ENCODE results near the gene HENMT1.
"Not testable (repeated sequence)": the region's sequence is repeated elsewhere in the genome, so short reads cannot be mapped to it uniquely, and the experiment has no call there.

HENMT1 gene

DNA sequence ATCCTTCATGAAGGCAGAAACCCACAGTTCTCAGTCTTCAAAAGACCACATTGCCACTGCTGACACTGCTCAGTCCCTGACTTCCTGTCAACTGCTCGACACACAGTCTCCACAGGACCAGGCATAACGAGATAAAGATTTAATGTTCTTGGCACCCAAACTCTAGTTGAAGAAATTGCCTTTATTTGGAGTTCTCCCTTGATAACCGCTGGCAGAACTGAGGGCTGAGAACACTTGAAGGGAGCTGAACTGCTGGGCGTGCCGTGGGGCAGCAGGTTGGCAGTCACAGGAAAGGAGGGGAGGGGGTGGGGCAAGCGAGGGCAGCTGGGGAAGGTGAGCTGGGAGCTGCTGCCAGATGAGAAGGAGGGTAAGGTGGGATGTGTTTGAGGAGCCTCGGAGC, 15.9 kb downstream of the HENMT1 start:
- H2BK15ac ChIP-seq (ENCODE audit: low read depth, poor library complexity, severe bottlenecking), result no peak overlapping the region
- no peaks in the 10 kb centered on the region for H3K36me3 ChIP-seq (ENCODE audit: control insufficient read depth in 1 of 2, insufficient read depth in 2 of 2, low read depth in 1 of 2, low read length in 2 of 2)
- H2AFZ ChIP-seq (ENCODE audit: low read depth, low read length), result no peak overlapping the region
- no peak overlapping the region for H3K4me3 ChIP-seq (ENCODE audit: insufficient read depth in 1 of 2, low read depth in 1 of 2, low read length in 2 of 2)
- no peaks in the 10 kb centered on the region for H3K79me1 ChIP-seq (replicated peaks; ENCODE audit: low read length, poor library complexity, severe bottlenecking)
- H2BK5ac ChIP-seq (ENCODE audit: low read depth, low read length, poor library complexity, severe bottlenecking), result no peak overlapping the region
- H4K91ac ChIP-seq (ENCODE audit: low read length), result no peak overlapping the region
- H2BK120ac ChIP-seq (ENCODE audit: low read depth, low read length), result no peak overlapping the region
- no peak overlapping the region for H3K14ac ChIP-seq (ENCODE audit: low read length in 2 of 2)
- peak overlapping the region; percentile 22 to 61 for H2BK12ac ChIP-seq (ENCODE audit: low read length in 2 of 2)
- H3K23ac ChIP-seq (ENCODE audit: low read length in 2 of 2), result no peak overlapping the region
- no peak overlapping the region for H3K9ac ChIP-seq (ENCODE audit: low read length)
- H3K4me1 ChIP-seq (ENCODE audit: control insufficient read depth, insufficient read depth, low read depth, low read length), result peaks cover 6% of the 10 kb centered on the region
- WGBS, result 81% methylated on average over 7 of the region's 7 CpGs
- no peak overlapping the region for H3K4me2 ChIP-seq (ENCODE audit: low read length, poor library complexity, severe bottlenecking)
- DNase-seq, result no peak
- H2AK5ac ChIP-seq (ENCODE audit: low read length, severe bottlenecking), result no peak overlapping the region
- H3K18ac ChIP-seq (ENCODE audit: low read depth in 1 of 2, low read length in 2 of 2), result peak overlapping the region in 1 of 2 experiments; percentile 50
- no peak overlapping the region for H4K8ac ChIP-seq (ENCODE audit: low read length)
- no peaks in the 10 kb centered on the region for H3K27me3 ChIP-seq (ENCODE audit: control insufficient read depth in 1 of 2, insufficient read depth in 1 of 2, low read length in 2 of 2)
- no peaks in the 10 kb centered on the region for H3K9me3 ChIP-seq (ENCODE audit: control insufficient read depth, low read length)
- H3K27ac ChIP-seq (ENCODE audit: low read length, poor library complexity, severe bottlenecking), result no peak overlapping the region
- H3K4ac ChIP-seq (ENCODE audit: low read depth in 1 of 2, low read length in 2 of 2), result no peak overlapping the region

DNA sequence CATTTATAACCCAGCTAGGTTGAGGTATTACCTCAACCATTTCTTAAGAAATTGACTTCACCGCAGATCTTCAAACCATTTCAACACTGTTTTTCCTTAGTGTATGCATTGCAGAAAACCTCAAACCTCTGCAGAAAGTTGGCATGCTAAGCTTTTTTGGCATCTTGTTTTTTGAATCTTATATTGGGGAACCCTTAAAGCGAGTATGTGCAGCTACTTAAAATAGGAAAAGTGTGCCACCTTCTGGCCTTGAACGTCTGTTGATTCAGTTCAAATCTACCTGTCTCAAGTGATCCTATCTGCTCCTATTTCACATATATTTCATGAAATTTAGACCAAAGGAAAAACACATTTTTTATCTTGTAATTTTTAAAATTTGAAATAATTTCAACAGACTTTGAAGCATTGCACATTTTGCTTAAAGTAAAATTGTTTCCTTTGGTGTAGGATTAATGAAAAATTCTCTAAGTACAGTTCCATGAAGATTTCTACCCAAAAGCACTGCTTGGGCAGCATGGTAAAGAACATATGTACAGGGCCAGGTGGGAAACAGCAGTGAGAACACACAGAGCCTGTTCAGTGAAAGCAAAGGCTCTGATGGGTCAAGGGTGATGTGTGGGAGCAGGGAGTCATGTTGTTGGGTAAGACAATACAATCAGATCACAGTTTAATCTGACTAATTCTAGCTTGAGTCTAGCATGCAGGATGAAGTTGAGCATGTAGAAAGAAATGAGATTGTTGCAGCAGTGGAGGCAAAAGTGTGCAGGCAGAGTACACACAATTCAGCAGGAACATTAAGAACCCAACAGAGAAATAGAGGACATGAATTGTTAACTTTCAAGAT, 17.2 kb downstream of the HENMT1 start:
- H3K14ac ChIP-seq (ENCODE audit: low read length in 2 of 2), result no peak overlapping the region
- H3K4ac ChIP-seq (ENCODE audit: low read depth in 1 of 2, low read length in 2 of 2), result no peak overlapping the region
- no peak overlapping the region for H2AFZ ChIP-seq (ENCODE audit: low read depth, low read length)
- H4K91ac ChIP-seq (ENCODE audit: low read length), result no peak overlapping the region
- no peak overlapping the region for H3K18ac ChIP-seq (ENCODE audit: low read depth in 1 of 2, low read length in 2 of 2)
- no peaks in the 10 kb centered on the region for H3K9me3 ChIP-seq (ENCODE audit: control insufficient read depth, low read length)
- H2BK5ac ChIP-seq (ENCODE audit: low read depth, low read length, poor library complexity, severe bottlenecking), result no peak overlapping the region
- no peaks in the 10 kb centered on the region for H3K36me3 ChIP-seq (ENCODE audit: control insufficient read depth in 1 of 2, insufficient read depth in 2 of 2, low read depth in 1 of 2, low read length in 2 of 2)
- H3K9ac ChIP-seq (ENCODE audit: low read length), result no peak overlapping the region
- H3K23ac ChIP-seq (ENCODE audit: low read length in 2 of 2), result no peak overlapping the region
- H2BK15ac ChIP-seq (ENCODE audit: low read depth, poor library complexity, severe bottlenecking), result no peak overlapping the region
- no peak overlapping the region for H3K4me2 ChIP-seq (ENCODE audit: low read length, poor library complexity, severe bottlenecking)
- H3K4me3 ChIP-seq (ENCODE audit: insufficient read depth in 1 of 2, low read depth in 1 of 2, low read length in 2 of 2), result no peak overlapping the region
- DNase-seq, result peak; percentile 71
- no peak overlapping the region for H4K8ac ChIP-seq (ENCODE audit: low read length)
- H3K79me1 ChIP-seq (replicated peaks; ENCODE audit: low read length, poor library complexity, severe bottlenecking), result no peaks in the 10 kb centered on the region
- no peak overlapping the region for H2AK5ac ChIP-seq (ENCODE audit: low read length, severe bottlenecking)
- no peak overlapping the region for H3K27ac ChIP-seq (ENCODE audit: low read length, poor library complexity, severe bottlenecking)
- peaks cover 6% of the 10 kb centered on the region for H3K4me1 ChIP-seq (ENCODE audit: control insufficient read depth, insufficient read depth, low read depth, low read length)
- no peaks in the 10 kb centered on the region for H3K27me3 ChIP-seq (ENCODE audit: control insufficient read depth in 1 of 2, insufficient read depth in 1 of 2, low read length in 2 of 2)
- 42% methylated on average over 3 of the region's 3 CpGs for WGBS
- H2BK12ac ChIP-seq (ENCODE audit: low read length in 2 of 2), result no peak overlapping the region
- H2BK120ac ChIP-seq (ENCODE audit: low read depth, low read length), result no peak overlapping the region

- not testable (repeated sequence) for H4K91ac ChIP-seq (ENCODE audit: low read length); H2BK15ac ChIP-seq (ENCODE audit: low read depth, poor library complexity, severe bottlenecking); H2BK120ac ChIP-seq (ENCODE audit: low read depth, low read length); H2AFZ ChIP-seq (ENCODE audit: low read depth, low read length); H3K9me3 ChIP-seq (ENCODE audit: control insufficient read depth, low read length); H3K4me3 ChIP-seq (ENCODE audit: insufficient read depth in 1 of 2, low read depth in 1 of 2, low read length in 2 of 2); H3K4me1 ChIP-seq (ENCODE audit: control insufficient read depth, insufficient read depth, low read depth, low read length); H3K4ac ChIP-seq (ENCODE audit: low read depth in 1 of 2, low read length in 2 of 2); H3K27me3 ChIP-seq (ENCODE audit: control insufficient read depth in 1 of 2, insufficient read depth in 1 of 2, low read length in 2 of 2); H3K79me1 ChIP-seq (replicated peaks; ENCODE audit: low read length, poor library complexity, severe bottlenecking); H2BK12ac ChIP-seq (ENCODE audit: low read length in 2 of 2); H2AK5ac ChIP-seq (ENCODE audit: low read length, severe bottlenecking); H2BK5ac ChIP-seq (ENCODE audit: low read depth, low read length, poor library complexity, severe bottlenecking); H4K8ac ChIP-seq (ENCODE audit: low read length); H3K23ac ChIP-seq (ENCODE audit: low read length in 2 of 2); H3K4me2 ChIP-seq (ENCODE audit: low read length, poor library complexity, severe bottlenecking); H3K18ac ChIP-seq (ENCODE audit: low read depth in 1 of 2, low read length in 2 of 2); H3K27ac ChIP-seq (ENCODE audit: low read length, poor library complexity, severe bottlenecking); DNase-seq; H3K9ac ChIP-seq (ENCODE audit: low read length); H3K36me3 ChIP-seq (ENCODE audit: control insufficient read depth in 1 of 2, insufficient read depth in 2 of 2, low read depth in 1 of 2, low read length in 2 of 2); H3K14ac ChIP-seq (ENCODE audit: low read length in 2 of 2)
- WGBS, result 98% methylated on average over 12 of the region's 28 CpGs
These were observed 20.0 kb downstream of the HENMT1 start for GRCh38 chr1:108640863-108641262.

DNA sequence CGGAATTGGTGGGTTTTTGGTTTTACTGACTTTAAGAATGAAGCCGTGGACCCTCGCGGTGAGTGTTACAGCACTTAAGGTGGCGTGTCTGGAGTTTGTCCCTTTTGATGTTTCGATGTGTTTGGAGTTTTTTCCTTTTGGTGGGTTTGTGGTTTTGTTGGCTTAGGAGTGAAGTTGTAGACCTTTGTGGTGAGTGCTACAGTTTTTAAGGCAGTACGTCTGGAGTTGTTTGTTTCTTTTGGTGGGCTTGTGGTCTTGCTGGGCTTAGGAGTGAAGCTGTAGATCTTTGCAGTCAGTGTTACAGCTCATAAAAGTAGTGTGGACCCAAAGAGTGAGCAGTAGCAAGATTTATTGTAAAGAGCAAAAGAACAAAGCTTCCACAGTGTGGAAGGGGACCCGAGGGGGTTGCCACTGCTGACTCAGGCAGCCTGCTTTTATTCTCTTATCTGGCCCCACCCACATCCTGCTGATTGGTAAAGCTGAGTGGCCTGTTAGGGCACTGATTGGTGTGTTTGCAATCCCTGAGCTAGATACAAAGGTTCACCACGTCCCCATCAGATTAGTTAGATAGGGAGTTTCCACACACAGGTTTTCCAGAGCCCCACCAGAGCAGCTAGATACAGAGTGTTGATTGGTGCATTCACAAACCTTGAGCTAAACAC, 20.9 kb downstream of the HENMT1 start:
- Histone ChIP-seq H3K27ac (ENCODE audit: low read length, poor library complexity, severe bottlenecking) (no peak overlapping the region), H3K4me2 (ENCODE audit: low read length, poor library complexity, severe bottlenecking) (no peak overlapping the region), H2BK120ac (ENCODE audit: low read depth, low read length) (no peak overlapping the region), H3K9me3 (ENCODE audit: control insufficient read depth, low read length) (no peaks in the 10 kb centered on the region), H3K4me3 (ENCODE audit: insufficient read depth in 1 of 2, low read depth in 1 of 2, low read length in 2 of 2) (no peak overlapping the region), H3K9ac (ENCODE audit: low read length) (no peak overlapping the region), H3K14ac (ENCODE audit: low read length in 2 of 2) (no peak overlapping the region), H4K91ac (ENCODE audit: low read length) (no peak overlapping the region), H2AK5ac (ENCODE audit: low read length, severe bottlenecking) (no peak overlapping the region), H3K27me3 (ENCODE audit: control insufficient read depth in 1 of 2, insufficient read depth in 1 of 2, low read length in 2 of 2) (no peaks in the 10 kb centered on the region), H3K18ac (ENCODE audit: low read depth in 1 of 2, low read length in 2 of 2) (no peak overlapping the region), H3K36me3 (ENCODE audit: control insufficient read depth in 1 of 2, insufficient read depth in 2 of 2, low read depth in 1 of 2, low read length in 2 of 2) (peaks cover 2 to 11% of the 10 kb centered on the region in 2 experiments), H2BK15ac (ENCODE audit: low read depth, poor library complexity, severe bottlenecking) (no peak overlapping the region), H3K79me1 (replicated peaks; ENCODE audit: low read length, poor library complexity, severe bottlenecking) (no peaks in the 10 kb centered on the region), H2BK5ac (ENCODE audit: low read depth, low read length, poor library complexity, severe bottlenecking) (no peak overlapping the region), H4K8ac (ENCODE audit: low read length) (no peak overlapping the region), H3K23ac (ENCODE audit: low read length in 2 of 2) (no peak overlapping the region), H2AFZ (ENCODE audit: low read depth, low read length) (no peak overlapping the region), H3K4ac (ENCODE audit: low read depth in 1 of 2, low read length in 2 of 2) (no peak overlapping the region), H3K4me1 (ENCODE audit: control insufficient read depth, insufficient read depth, low read depth, low read length) (peaks cover under 1% of the 10 kb centered on the region), H2BK12ac (ENCODE audit: low read length in 2 of 2) (no peak overlapping the region)
- 89% methylated on average over 9 of the region's 9 CpGs for WGBS
- DNase-seq, result no peak
